Upper lobe of left lung (tissue), 6 donors: ENCODE measurements around the gene NIN. TPM values are rescaled to one million over a fixed set of nuclear protein-coding genes. Genes with fewer than 3 reads are reported as not detected.
A peak's percentile ranks its signal among the peaks of the same experiment; 100 is the strongest.

Experiments used
- ATAC-seq, 2 donors: fragments of 200-7000 bp; cut with Tn5 transposase; one replicate each; pipeline ENCODE4 v1.9.1; 2022; ENCODE audit warnings: mild to moderate bottlenecking in 2 of 2, moderate library complexity in 2 of 2; ENCODE audit not compliant: low FRiP score in 2 of 2
- DNase-seq, 2 donors: peaks; one replicate each; pipeline ENCODE4 v3.0.0-alpha.2; 2019 to 2020
- H3K27ac ChIP-seq, 4 donors: fragments of 200-600 bp; sonication (generic); one replicate each; pipeline ENCODE4 v1.5.1; 2016 to 2019
- H3K27me3 ChIP-seq, 4 donors: fragments of 200-600 bp; sonication (generic); one replicate each; pipeline ENCODE4 v1.5.1; 2017 to 2019
- H3K36me3 ChIP-seq, 4 donors: fragments of 200-600 bp; sonication (generic); one replicate each; pipeline ENCODE4 v1.5.1; 2016 to 2019
- H3K4me1 ChIP-seq, 4 donors: fragments of 200-600 bp; sonication (generic); one replicate each; pipeline ENCODE4 v1.5.1; 2018 to 2019
- H3K4me3 ChIP-seq, 4 donors: fragments of 200-600 bp; sonication (generic); one replicate each; pipeline ENCODE4 v1.5.1; 2017 to 2019; ENCODE audit warnings: mild to moderate bottlenecking in 2 of 4, moderate library complexity in 1 of 4
- H3K9me3 ChIP-seq, 4 donors: fragments of 200-600 bp; sonication (generic); one replicate each; pipeline ENCODE4 v1.5.1; 2018 to 2019
- EP300 ChIP-seq, 4 donors: sonication (generic); formaldehyde crosslinking; IDR thresholded peaks; one replicate each; pipeline ENCODE4 v1.5.1; 2017; ENCODE audit warnings: antibody characterized with exemption in 4 of 4, control low read depth in 2 of 4
- POLR2A ChIP-seq, 4 donors: fragments of 450-650 bp; IDR thresholded peaks; one replicate each; pipeline ENCODE4 v1.5.1; 2016 to 2017; ENCODE audit warnings: antibody characterized with exemption in 4 of 4, mild to moderate bottlenecking in 2 of 4
- POLR2AphosphoS5 ChIP-seq, 2 donors: sonication (generic); formaldehyde crosslinking; IDR thresholded peaks; one replicate each; pipeline ENCODE4 v1.5.1; 2017; ENCODE audit warnings: antibody characterized with exemption in 2 of 2
- WGBS, 2 donors: methylation state at CpG; one replicate each; pipeline ENCODE4 v1.1.5; 2017 to 2018; 5-methylcytosine and 5-hydroxymethylcytosine counted together
- total RNA-seq, 6 donors: library from RNA; depleted of rRNA in 4 of 6; stranded (reverse); fragments of >200 nt in 4 of 6; gene quantifications; one replicate each; pipeline versions ENCODE4 v1.1.0 to v1.2.1, GENCODE V29; 2016 to 2021
- TF ChIP-seq, protein P1 (sequence below), 6 experiments: fragments of 450-650 bp in 4 of 6; fragments of 200-600 bp in 2 of 6; sonication (generic) in 2 of 6; IDR thresholded peaks; one replicate each; pipeline ENCODE4 v1.5.1; 2016 to 2019; ENCODE audit warnings: antibody characterized with exemption in 6 of 6
- donor health status: DM: no; HTN: no; CAD: no; lungs with moderate emphysema.
- donor health status: DM: no; HTN: yes; CAD: no; lungs with severe emphysema.

The NIN gene
- total RNA-seq, 6 donors from 2014 or later: 24.8 to 50.3 (median 42.2) TPM

DNA sequence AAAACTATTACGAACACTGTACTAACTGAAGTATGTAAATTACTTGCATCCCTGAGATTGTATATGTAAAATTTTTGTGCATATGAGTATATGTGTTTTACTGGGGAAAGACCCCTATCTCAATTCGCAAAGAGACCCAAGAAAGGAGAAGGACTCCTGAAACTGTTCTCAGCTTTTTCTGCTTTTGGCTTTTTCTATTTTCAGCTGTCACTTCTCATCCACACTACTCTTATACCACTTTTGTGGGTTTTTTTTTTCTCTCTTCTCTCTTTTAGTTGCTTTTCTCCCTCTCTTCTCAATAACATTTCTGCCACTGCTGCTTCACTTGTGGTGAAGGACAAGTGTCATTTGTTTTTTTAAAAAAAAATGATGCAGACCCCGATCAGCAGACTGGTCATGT, 39.8 kb downstream of the NIN start:
- Histone ChIP-seq H3K27ac (no peak overlapping the region), H3K9me3 (no peaks in the 10 kb centered on the region)
- 81 to 88% methylated on average over 3 of the region's 3 CpGs for WGBS, 2 donors

DNA sequence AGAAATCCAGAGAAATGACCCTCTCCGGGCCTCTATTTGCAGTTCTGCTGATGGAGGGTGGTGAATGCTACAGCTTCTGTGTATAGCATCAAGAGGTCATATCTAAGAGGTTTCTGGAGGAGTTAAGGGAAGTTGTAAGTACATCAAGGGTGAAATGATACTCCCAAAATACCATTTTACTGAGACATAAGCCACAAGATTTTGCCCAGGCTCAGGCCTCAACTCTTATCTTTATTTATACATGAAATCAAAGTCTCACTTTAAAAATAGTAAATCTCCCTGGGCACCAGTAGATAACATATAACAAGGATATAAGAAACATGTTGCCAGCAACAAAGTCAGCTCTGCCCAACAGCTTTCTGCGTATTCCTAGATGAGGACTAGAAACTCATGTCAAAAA, 40.4 kb downstream of the NIN start:
- Histone ChIP-seq H3K9me3 (no peaks in the 10 kb centered on the region), H3K36me3 (peaks cover 0 to 28% (median 7%) of the 10 kb centered on the region in 4 donors), H3K4me3 (no peak overlapping the region), H3K27ac (no peak overlapping the region), H3K27me3 (no peaks in the 10 kb centered on the region), H3K4me1 (peaks cover 0 to 14% (median under 1%) of the 10 kb centered on the region in 4 donors)
- TF ChIP-seq, protein P1, sequence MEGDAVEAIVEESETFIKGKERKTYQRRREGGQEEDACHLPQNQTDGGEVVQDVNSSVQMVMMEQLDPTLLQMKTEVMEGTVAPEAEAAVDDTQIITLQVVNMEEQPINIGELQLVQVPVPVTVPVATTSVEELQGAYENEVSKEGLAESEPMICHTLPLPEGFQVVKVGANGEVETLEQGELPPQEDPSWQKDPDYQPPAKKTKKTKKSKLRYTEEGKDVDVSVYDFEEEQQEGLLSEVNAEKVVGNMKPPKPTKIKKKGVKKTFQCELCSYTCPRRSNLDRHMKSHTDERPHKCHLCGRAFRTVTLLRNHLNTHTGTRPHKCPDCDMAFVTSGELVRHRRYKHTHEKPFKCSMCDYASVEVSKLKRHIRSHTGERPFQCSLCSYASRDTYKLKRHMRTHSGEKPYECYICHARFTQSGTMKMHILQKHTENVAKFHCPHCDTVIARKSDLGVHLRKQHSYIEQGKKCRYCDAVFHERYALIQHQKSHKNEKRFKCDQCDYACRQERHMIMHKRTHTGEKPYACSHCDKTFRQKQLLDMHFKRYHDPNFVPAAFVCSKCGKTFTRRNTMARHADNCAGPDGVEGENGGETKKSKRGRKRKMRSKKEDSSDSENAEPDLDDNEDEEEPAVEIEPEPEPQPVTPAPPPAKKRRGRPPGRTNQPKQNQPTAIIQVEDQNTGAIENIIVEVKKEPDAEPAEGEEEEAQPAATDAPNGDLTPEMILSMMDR (IDR thresholded peaks at IDR 0.05): no peak
- no peak for TF ChIP-seq POLR2AphosphoS5 (IDR thresholded peaks at IDR 0.05)
- no peak for TF ChIP-seq EP300 (IDR thresholded peaks at IDR 0.05)
- 75 to 85% methylated on average over 2 of the region's 2 CpGs for WGBS, 2 donors
- DNase-seq (no peak), ATAC-seq (no peak)

More for the DNA sequence above, 39.8 kb downstream of the NIN start:
- TF ChIP-seq POLR2A (IDR thresholded peaks at IDR 0.05): no peak
- TF ChIP-seq, protein P1 (IDR thresholded peaks at IDR 0.05): no peak
- no peak for TF ChIP-seq EP300 (IDR thresholded peaks at IDR 0.05)
- no peak for TF ChIP-seq POLR2AphosphoS5 (IDR thresholded peaks at IDR 0.05)
- H3K4me1 ChIP-seq: peaks cover 0 to 9% (median 0%) of the 10 kb centered on the region in 4 donors
- peaks cover 0 to 28% (median 7%) of the 10 kb centered on the region in 4 donors for H3K36me3 ChIP-seq
- no peak for ATAC-seq
- no peak for DNase-seq
- no peaks in the 10 kb centered on the region for H3K27me3 ChIP-seq
- no peak overlapping the region for H3K4me3 ChIP-seq

DNA sequence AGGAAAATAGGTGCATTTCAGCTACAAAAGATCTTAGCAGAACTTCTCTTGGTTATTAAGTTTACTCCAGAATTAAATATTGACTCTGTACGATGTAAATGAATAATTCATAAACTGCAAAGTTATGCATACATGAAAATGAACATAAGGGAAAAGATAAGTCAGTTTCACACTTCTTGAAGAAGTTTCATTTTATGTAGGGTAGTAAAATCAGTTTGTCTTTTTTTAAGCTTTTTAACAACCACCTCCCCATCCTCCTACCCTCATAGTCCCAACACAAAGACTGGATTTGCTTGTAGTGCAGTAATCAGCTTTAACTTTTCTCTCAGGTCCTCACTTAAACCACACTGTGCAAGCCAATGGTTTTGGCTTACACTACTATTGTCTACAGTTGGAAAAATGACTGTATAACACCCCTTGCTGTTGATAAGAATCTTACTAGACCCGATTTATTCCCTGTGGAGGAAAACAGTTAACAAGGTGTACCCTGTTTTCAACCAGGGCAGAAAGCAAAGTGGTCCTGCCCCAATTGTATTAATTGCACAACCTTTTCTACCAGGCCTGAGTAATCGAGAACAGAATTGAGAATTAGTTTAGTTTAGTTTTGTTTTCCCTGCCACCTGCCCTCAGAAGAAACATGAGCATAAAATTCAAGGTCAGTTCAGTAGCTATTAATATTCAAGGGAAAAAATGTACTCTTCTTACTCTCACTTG, 44.1 kb downstream of the NIN start:
- no peak overlapping the region for H3K4me3 ChIP-seq
- ATAC-seq (no peak), DNase-seq (no peak)
- WGBS, 2 donors: 57 to 59% methylated on average over 3 of the region's 3 CpGs
- peaks cover 0 to 22% (median 4%) of the 10 kb centered on the region in 4 donors for H3K36me3 ChIP-seq
- peaks cover 0 to 20% (median 6%) of the 10 kb centered on the region in 4 donors for H3K4me1 ChIP-seq
- peak overlapping the region in 1 of 4 donors; percentile 45 for H3K27ac ChIP-seq
- no peaks in the 10 kb centered on the region for H3K9me3 ChIP-seq
- no peaks in the 10 kb centered on the region for H3K27me3 ChIP-seq
- TF ChIP-seq POLR2A (IDR thresholded peaks at IDR 0.05) (no peak), POLR2AphosphoS5 (IDR thresholded peaks at IDR 0.05) (no peak), EP300 (IDR thresholded peaks at IDR 0.05) (no peak)
- TF ChIP-seq, protein P1 (IDR thresholded peaks at IDR 0.05): no peak

DNA sequence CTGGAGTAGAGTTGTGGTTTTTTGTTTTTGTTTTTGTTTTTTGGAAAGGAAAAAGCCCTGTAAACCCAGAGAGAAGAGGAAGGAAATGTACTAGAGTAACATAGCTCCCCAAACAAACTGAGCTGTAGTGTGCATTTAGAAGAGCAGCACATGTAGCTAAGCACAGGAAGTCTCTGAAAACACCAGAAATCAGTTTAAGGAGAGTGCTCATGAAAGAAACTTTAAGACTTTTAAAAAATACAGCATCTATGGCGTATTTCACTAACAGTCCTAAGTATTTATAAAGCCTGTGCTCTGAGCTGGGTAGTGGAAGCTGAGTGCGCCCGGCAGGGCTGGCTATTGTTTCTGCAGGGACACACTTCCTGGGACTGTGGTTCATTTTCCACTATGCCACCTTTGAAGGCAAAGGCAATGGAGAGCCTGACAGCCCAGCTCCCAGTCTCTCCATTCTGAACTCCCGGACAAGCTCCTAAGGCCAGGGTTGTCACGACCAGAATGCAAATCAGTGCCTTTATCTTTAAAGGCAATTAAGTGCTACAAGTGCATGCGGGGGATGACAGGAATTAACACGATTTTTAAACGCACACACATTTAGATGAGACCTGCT, 45.4 kb downstream of the NIN start:
- no peaks in the 10 kb centered on the region for H3K27me3 ChIP-seq
- peaks cover 0 to 20% (median 6%) of the 10 kb centered on the region in 4 donors for H3K4me1 ChIP-seq
- no peak for ATAC-seq

More for the DNA sequence above, 45.4 kb downstream of the NIN start:
- DNase-seq: no peak
- Histone ChIP-seq H3K36me3 (peaks cover 0 to 10% (median 3%) of the 10 kb centered on the region in 4 donors), H3K27ac (peak overlapping the region in 3 of 4 donors; percentile 28 to 45 (median 44)), H3K9me3 (no peaks in the 10 kb centered on the region), H3K4me3 (no peak overlapping the region)
- WGBS, 2 donors: 38 to 58% methylated on average over 6 to 8 of the region's 8 CpGs
- TF ChIP-seq, protein P1 (IDR thresholded peaks at IDR 0.05): no peak
- TF ChIP-seq POLR2AphosphoS5 (IDR thresholded peaks at IDR 0.05): no peak
- no peak for TF ChIP-seq EP300 (IDR thresholded peaks at IDR 0.05)
- TF ChIP-seq POLR2A (IDR thresholded peaks at IDR 0.05): no peak
